Left renal pelvis (tissue), 4 donors: ENCODE results near the gene EMD. TPM values are rescaled to one million over a fixed set of nuclear protein-coding genes. Genes with fewer than 3 reads are reported as not detected.
A peak's percentile ranks its signal among the peaks of the same experiment; 100 is the strongest.

Experiments used
- DNase-seq, 4 donors: peaks; one replicate each; pipeline ENCODE4 v3.0.0-alpha.2; 2013; ENCODE audit warnings: low read depth in 4 of 4, low spot score in 3 of 4
- polyA plus RNA-seq, 4 donors: library from polyadenylated mRNA; unstranded; fragments of 120-200 nt; gene quantifications; one replicate each; pipeline ENCODE4 v1.2.1, GENCODE V29; 2013; ENCODE audit not compliant: insufficient read length in 4 of 4

Gene EMD
- polyA plus RNA-seq, 4 donors, result 59.5 to 75.9 (median 68.4) TPM

GRCh38 chrX:154412468-154412867, 33.4 kb downstream of the EMD start:
- no peak for DNase-seq

- no peak for DNase-seq
Measured at GRCh38 chrX:154413142-154413541, 34.0 kb downstream of the EMD start.

GRCh38 chrX:154417157-154417556, 38.1 kb downstream of the EMD start:
- no peak for DNase-seq

GRCh38 chrX:154419189-154419588, 40.1 kb downstream of the EMD start:
- no peak for DNase-seq

- DNase-seq, result no peak
Measured at GRCh38 chrX:154419688-154420401, 40.8 kb downstream of the EMD start.

DNA sequence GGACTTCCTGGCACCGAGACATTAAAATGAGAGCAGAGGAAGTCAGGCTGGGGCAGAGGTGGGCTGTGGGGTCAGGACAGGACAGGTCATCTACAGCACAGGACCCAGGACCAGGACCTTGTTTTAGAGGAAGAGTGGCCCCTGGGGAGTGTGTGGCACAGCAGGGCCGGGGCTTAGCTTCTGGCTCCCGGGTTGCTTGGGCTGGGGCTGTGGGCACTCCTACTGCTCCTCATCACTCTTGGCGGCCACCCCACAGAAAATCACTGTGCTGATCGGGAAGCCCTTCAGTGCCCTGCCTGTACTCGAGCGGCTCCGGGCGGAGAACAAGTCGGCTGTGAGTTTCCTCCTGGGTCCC, 41.3 kb downstream of the EMD start:
- DNase-seq, result no peak

DNA sequence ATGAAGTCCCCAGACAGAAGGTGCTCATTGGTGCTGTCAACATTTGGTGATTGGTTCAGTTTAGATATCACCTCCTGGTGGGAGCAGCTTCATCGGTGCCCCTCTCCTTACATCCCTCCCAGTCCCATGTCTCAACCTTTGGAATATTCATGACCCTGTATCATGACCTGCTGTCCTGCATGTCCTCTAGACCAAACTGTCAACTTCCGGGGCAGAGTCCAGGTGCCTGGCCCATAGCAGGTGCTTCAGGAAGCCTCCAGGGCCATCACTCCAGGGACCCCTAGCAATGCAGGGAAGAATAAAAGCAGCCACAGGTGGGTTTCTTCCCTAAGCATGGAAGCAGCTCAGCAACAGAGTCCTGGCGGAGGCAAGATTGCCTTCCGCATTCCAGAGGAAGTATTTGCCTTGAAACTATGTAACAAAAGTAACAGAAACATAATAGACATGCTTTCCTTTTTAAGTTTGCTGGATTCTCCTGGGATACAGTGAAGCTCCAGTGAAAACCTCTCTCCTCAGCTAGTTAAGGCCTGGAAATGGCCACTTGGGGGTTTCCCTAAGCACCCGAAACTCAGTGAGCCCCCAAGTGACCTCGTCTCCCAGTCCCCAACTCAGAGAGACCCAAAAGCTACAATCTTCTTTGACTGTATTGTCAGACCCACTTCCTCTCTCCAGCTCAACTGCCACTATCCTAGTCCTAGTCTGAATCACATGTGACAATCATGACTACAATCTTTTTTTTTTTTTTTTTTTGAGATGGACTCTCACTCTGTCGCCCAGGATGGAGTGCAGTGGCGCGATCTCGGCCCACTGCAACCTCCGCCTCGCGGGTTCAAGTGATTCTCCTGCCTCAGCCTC, 48.0 kb downstream of the EMD start:
- DNase-seq, result no peak

- DNase-seq, result peak; percentile 55 to 80 (median 72)
Measured at GRCh38 chrX:154428176-154429171, 49.4 kb downstream of the EMD start, which contains the start of gene ATP6AP1. Gene ATP6AP1 (plus strand): TSS chrX:154428677. CDS start chrX:154428693, 16 bp downstream.

- no peak for DNase-seq
Measured at GRCh38 chrX:154429711-154430110, 50.6 kb downstream of the EMD start.

GRCh38 chrX:154430479-154430878, 51.4 kb downstream of the EMD start:
- no peak for DNase-seq

- no peak for DNase-seq
Measured at GRCh38 chrX:154430916-154431315, 51.8 kb downstream of the EMD start.

Other genes starting within 250 kb of the EMD start
- not detected for gene OPN1LW, start 235.1 kb upstream of the EMD start, polyA plus RNA-seq
- not detected for gene OPN1MW, start 196.7 kb upstream of the EMD start, polyA plus RNA-seq
- gene OPN1MW2, start 159.5 kb upstream of the EMD start, polyA plus RNA-seq, result not detected
- not detected for gene OPN1MW3, start 121.7 kb upstream of the EMD start, polyA plus RNA-seq
- gene TEX28, start 84.2 kb upstream of the EMD start, polyA plus RNA-seq, result not detected
- gene TKTL1, start 83.5 kb upstream of the EMD start, polyA plus RNA-seq, result under 1 TPM; 0.22 to 0.33 (median 0.25) TPM
- 100 to 1,000 TPM; 390 to 584 (median 487) TPM for gene FLNA, start 4.7 kb upstream of the EMD start, polyA plus RNA-seq
- 1,000 to 10,000 TPM; 2,891 to 3,494 (median 3,187) TPM for gene RPL10, start 19.1 kb downstream of the EMD start, polyA plus RNA-seq
- 10 to 100 TPM; 10.1 to 16.5 (median 12.0) TPM for gene DNASE1L1, start 30.0 kb downstream of the EMD start, polyA plus RNA-seq
- 10 to 100 TPM; 23.9 to 50.8 (median 33.3) TPM for gene TAFAZZIN, start 32.2 kb downstream of the EMD start, polyA plus RNA-seq
- 100 to 1,000 TPM in 3 of 4 donors, 10 to 100 TPM in 1; 90.0 to 165 (median 151) TPM for gene ATP6AP1, start 49.4 kb downstream of the EMD start, polyA plus RNA-seq
- gene GDI1, start 57.9 kb downstream of the EMD start, polyA plus RNA-seq, result 100 to 1,000 TPM; 120 to 154 (median 127) TPM
- gene FAM50A, start 64.8 kb downstream of the EMD start, polyA plus RNA-seq, result 10 to 100 TPM; 44.1 to 52.3 (median 46.7) TPM
- gene PLXNA3, start 79.0 kb downstream of the EMD start, polyA plus RNA-seq, result 10 to 100 TPM; 45.2 to 69.6 (median 53.6) TPM
- 10 to 100 TPM; 11.2 to 14.8 (median 12.2) TPM for gene LAGE3, start 100.0 kb downstream of the EMD start, polyA plus RNA-seq
- 10 to 100 TPM; 19.9 to 29.3 (median 27.1) TPM for gene UBL4A, start 107.3 kb downstream of the EMD start, polyA plus RNA-seq
- 10 to 100 TPM; 17.2 to 21.7 (median 21.0) TPM for gene SLC10A3, start 111.3 kb downstream of the EMD start, polyA plus RNA-seq
- gene FAM3A, start 136.9 kb downstream of the EMD start, polyA plus RNA-seq, result 10 to 100 TPM; 25.6 to 43.5 (median 30.7) TPM
- gene G6PD, start 167.6 kb downstream of the EMD start, polyA plus RNA-seq, result 10 to 100 TPM; 38.0 to 47.5 (median 40.5) TPM
- gene IKBKG, start 168.3 kb downstream of the EMD start, polyA plus RNA-seq, result 10 to 100 TPM; 12.3 to 19.1 (median 14.4) TPM
- not detected for gene CTAG1A, start 205.8 kb downstream of the EMD start, polyA plus RNA-seq
- gene CTAG1B, start 240.0 kb downstream of the EMD start, polyA plus RNA-seq, result not detected